Measurements from ENCODE around the gene DCPS.

Gene DCPS

DNA sequence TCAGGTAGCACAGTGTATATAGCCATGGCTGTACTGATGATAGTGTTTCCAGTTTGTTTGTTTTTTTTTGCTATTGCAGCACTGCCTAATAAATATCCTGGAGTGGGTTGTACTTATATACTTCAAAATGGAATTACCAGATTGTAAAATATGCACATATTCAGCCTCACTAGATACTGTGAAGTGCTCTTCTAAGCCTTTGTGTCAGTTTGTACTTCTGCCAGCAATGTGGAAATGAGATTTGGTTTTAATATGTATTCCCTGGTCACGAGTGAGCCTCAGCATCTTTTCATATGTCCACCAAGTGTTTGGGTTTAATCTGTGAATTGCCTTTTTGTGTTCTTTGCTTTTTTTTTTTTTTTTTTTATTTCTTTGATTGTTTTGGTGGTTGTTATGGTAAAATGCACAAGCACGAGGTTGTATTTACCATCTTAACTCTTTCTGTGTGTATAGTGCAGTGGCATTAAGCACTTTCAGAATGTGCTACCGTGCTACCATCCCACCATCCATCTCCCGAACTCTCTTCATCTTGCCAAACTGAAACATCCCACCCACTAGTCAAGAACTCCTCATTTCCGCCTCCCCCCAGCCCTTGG is 86.5 kb downstream of the DCPS start:
- TF ChIP-seq TAF1 (IDR thresholded peaks at IDR 0.05; ENCODE audit: low read depth) (no peak), EP300 (IDR thresholded peaks at IDR 0.05; ENCODE audit: borderline replicate concordance) (no peak)
- TF ChIP-seq, protein P1, sequence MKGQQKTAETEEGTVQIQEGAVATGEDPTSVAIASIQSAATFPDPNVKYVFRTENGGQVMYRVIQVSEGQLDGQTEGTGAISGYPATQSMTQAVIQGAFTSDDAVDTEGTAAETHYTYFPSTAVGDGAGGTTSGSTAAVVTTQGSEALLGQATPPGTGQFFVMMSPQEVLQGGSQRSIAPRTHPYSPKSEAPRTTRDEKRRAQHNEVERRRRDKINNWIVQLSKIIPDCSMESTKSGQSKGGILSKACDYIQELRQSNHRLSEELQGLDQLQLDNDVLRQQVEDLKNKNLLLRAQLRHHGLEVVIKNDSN (IDR thresholded peaks at IDR 0.05), result no peak

DNA sequence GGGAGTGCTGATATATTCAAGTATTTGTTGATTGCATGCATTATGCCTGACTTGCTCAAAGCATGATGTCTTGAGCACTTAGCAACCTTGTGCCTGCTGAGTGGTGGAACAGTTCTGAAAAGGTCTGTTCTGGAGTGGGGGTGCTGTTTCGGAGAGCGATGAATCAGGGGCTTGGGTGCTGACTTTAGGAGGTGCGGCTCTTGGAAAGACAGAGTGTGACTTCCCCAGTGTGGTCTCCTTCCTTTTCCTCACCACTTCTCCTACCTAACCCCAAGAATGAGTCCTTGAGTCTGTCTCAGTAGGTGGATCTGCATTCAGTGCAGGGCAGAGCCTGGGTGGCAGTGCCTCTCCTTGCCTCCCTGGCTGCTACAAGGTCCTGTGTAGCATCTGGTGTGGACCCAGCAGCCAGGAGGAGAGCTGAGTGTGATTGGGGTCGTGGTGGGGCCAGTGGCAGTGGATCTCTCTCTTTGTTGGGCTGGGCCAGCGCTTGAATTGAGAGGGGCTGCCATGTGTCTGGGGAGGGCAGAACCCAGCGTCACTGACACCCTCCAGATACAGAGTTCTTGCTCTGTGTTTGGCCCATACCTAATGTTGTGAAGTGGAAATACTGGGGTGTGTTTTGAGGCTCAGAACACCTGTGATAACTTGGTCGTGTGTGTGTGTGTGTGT is 87.6 kb downstream of the DCPS start:
- TF ChIP-seq, protein P2, sequence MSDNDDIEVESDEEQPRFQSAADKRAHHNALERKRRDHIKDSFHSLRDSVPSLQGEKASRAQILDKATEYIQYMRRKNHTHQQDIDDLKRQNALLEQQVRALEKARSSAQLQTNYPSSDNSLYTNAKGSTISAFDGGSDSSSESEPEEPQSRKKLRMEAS (IDR thresholded peaks at IDR 0.05), result no peak
- TF ChIP-seq CREB1 (IDR thresholded peaks at IDR 0.05; ENCODE audit: low read depth) (no peak), YY1 (IDR thresholded peaks at IDR 0.05; ENCODE audit: low read depth) (no peak), NFIC (IDR thresholded peaks at IDR 0.05) (no peak), TAF1 (IDR thresholded peaks at IDR 0.05; ENCODE audit: low read depth) (no peak), ZBTB7A (IDR thresholded peaks at IDR 0.05; ENCODE audit: low read depth) (no peak), RAD21 (IDR thresholded peaks at IDR 0.05; ENCODE audit: low read depth) (no peak), EGR1 (IDR thresholded peaks at IDR 0.05) (no peak), CEBPB (IDR thresholded peaks at IDR 0.05) (no peak)
- TF ChIP-seq, protein P1 (IDR thresholded peaks at IDR 0.05), result no peak
- TF ChIP-seq, protein P3, sequence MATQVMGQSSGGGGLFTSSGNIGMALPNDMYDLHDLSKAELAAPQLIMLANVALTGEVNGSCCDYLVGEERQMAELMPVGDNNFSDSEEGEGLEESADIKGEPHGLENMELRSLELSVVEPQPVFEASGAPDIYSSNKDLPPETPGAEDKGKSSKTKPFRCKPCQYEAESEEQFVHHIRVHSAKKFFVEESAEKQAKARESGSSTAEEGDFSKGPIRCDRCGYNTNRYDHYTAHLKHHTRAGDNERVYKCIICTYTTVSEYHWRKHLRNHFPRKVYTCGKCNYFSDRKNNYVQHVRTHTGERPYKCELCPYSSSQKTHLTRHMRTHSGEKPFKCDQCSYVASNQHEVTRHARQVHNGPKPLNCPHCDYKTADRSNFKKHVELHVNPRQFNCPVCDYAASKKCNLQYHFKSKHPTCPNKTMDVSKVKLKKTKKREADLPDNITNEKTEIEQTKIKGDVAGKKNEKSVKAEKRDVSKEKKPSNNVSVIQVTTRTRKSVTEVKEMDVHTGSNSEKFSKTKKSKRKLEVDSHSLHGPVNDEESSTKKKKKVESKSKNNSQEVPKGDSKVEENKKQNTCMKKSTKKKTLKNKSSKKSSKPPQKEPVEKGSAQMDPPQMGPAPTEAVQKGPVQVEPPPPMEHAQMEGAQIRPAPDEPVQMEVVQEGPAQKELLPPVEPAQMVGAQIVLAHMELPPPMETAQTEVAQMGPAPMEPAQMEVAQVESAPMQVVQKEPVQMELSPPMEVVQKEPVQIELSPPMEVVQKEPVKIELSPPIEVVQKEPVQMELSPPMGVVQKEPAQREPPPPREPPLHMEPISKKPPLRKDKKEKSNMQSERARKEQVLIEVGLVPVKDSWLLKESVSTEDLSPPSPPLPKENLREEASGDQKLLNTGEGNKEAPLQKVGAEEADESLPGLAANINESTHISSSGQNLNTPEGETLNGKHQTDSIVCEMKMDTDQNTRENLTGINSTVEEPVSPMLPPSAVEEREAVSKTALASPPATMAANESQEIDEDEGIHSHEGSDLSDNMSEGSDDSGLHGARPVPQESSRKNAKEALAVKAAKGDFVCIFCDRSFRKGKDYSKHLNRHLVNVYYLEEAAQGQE (IDR thresholded peaks at IDR 0.05; ENCODE audit: low read depth), result no peak

DNA sequence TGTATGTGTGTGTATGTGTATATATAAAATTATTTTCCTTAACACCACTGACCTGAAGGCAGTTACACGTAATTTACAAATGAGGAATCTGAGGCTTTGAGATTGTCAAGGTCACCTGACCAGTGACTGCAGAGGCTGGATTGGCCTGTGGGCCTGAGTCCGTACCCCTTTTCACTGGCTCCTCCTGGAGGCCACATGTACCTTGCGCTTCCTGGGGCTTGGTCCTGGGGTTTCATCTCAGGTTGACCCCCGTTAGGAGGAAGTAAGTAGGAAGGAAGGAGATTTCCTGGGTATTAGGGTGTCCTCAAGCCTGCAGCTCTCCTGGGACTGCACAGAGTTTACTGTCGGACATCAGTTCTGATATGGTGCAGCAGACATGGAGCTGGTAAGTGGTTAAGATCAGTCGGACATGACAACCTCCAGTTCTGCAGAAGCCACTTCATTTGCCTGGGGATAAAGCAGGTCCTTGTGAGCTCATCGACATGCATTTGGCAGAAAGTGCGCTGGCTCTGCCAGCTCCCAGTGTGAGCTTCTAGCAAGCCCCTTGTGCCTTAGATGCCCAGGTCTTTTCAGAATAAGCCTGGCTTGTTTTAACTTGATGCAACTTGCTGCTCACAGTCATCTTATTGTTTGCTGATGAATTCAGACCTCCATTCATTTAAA is 88.2 kb downstream of the DCPS start:
- TF ChIP-seq TEAD4 (IDR thresholded peaks at IDR 0.05), result no peak
- no peak for TF ChIP-seq CREB1 (IDR thresholded peaks at IDR 0.05; ENCODE audit: low read depth)
- TF ChIP-seq NFIC (IDR thresholded peaks at IDR 0.05), result no peak
- no peak for TF ChIP-seq TCF12 (IDR thresholded peaks at IDR 0.05; ENCODE audit: low read depth)
- no peak for TF ChIP-seq TAF1 (IDR thresholded peaks at IDR 0.05; ENCODE audit: low read depth)
- no peak for TF ChIP-seq YY1 (IDR thresholded peaks at IDR 0.05; ENCODE audit: low read depth)
- no peak for TF ChIP-seq ZBTB7A (IDR thresholded peaks at IDR 0.05; ENCODE audit: low read depth)
- no peak for TF ChIP-seq EP300 (IDR thresholded peaks at IDR 0.05; ENCODE audit: borderline replicate concordance)
- TF ChIP-seq, protein P2 (IDR thresholded peaks at IDR 0.05), result no peak
- TF ChIP-seq, protein P1 (IDR thresholded peaks at IDR 0.05), result no peak
- TF ChIP-seq, protein P3 (IDR thresholded peaks at IDR 0.05; ENCODE audit: low read depth), result no peak
- no peak for TF ChIP-seq EGR1 (IDR thresholded peaks at IDR 0.05)
- TF ChIP-seq CEBPB (IDR thresholded peaks at IDR 0.05), result no peak
- TF ChIP-seq RAD21 (IDR thresholded peaks at IDR 0.05; ENCODE audit: low read depth), result no peak
- no peak for TF ChIP-seq FOXM1 (IDR thresholded peaks at IDR 0.05; ENCODE audit: borderline replicate concordance, low read depth)

DNA sequence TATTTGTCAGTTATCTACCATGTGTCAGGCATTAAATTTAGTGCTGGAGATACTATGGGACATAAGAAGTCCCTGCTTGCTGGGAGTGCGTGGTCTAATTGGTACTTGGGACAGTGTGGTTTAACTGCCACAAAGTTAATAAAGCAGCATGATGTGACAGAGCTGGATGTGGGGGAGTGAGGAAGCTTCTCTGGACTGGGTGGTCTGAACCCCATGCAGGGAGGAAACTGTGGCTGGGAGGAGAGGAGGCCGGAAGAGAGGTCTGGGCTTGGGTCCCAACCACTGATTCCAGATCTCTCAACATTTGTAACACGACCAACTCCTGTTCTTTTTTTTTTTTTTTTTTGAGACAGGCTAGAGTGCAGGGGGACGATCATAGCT is 88.8 kb downstream of the DCPS start:
- TF ChIP-seq TEAD4 (IDR thresholded peaks at IDR 0.05), result no peak
- TF ChIP-seq EP300 (IDR thresholded peaks at IDR 0.05; ENCODE audit: borderline replicate concordance), result no peak
- TF ChIP-seq TCF12 (IDR thresholded peaks at IDR 0.05; ENCODE audit: low read depth), result no peak

DNA sequence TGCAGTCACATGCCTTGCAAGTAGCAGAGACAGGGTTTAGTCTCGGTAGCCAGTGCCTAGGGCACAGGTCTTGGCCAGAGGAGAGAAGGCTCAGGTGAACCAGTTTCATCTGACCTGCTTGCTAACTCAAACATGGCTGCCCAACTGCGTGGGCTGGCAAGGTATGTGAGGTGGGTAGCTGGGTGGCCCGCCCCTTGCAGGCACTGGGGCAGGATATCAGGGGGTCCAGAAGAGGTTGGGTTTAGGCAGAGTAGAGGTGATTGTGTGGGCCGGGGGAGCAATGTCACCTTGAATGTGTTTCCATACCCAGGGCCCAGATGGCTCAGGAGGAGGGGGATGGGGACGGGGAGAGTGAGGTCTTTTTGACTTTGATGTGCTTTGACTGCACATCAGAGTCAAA is 89.3 kb downstream of the DCPS start:
- TF ChIP-seq TEAD4 (IDR thresholded peaks at IDR 0.05) (no peak), EGR1 (IDR thresholded peaks at IDR 0.05) (no peak), TAF1 (IDR thresholded peaks at IDR 0.05; ENCODE audit: low read depth) (no peak), FOXM1 (IDR thresholded peaks at IDR 0.05; ENCODE audit: borderline replicate concordance, low read depth) (no peak), NFIC (IDR thresholded peaks at IDR 0.05) (no peak), CREB1 (IDR thresholded peaks at IDR 0.05; ENCODE audit: low read depth) (no peak)
- TF ChIP-seq, protein P3 (IDR thresholded peaks at IDR 0.05; ENCODE audit: low read depth), result no peak
- TF ChIP-seq, protein P1 (IDR thresholded peaks at IDR 0.05), result no peak

Data from Ishikawa (cell line).